BE2C (cell line): ENCODE data around the gene SF3B2.
"Not testable (repeated sequence)": the region's sequence is repeated elsewhere in the genome, so short reads cannot be mapped to it uniquely, and the experiment has no call there.

Experiments used
- DNase-seq: peaks from one replicate; pipeline ENCODE4 v3.0.0-alpha.2; 2020
- H3K27me3 ChIP-seq: fragments of 250-450 bp; sonication (Bioruptor Pico); 2 replicates; pipeline ENCODE4 v1.5.1; 2020; ENCODE audit warnings: mild to moderate bottlenecking
- H3K36me3 ChIP-seq: fragments of 250-450 bp; sonication (Bioruptor Pico); 2 replicates; pipeline ENCODE4 v1.5.1; 2020; ENCODE audit warnings: mild to moderate bottlenecking
- H3K4me1 ChIP-seq: fragments of 250-450 bp; sonication (Bioruptor Pico); 2 replicates; pipeline ENCODE4 v1.5.1; 2020
- H3K4me3 ChIP-seq: 2 replicates; pipeline ENCODE4 v1.5.1; 2011; ENCODE audit warnings: low read depth, low read length
- H3K9me3 ChIP-seq: fragments of 250-450 bp; sonication (Bioruptor Pico); 2 replicates; pipeline ENCODE4 v1.5.1; 2020
- CTCF ChIP-seq: IDR thresholded peaks from 2 replicates; pipeline ENCODE4 v1.5.1; 2012; ENCODE audit warnings: mild to moderate bottlenecking, low read depth, low read length

The SF3B2 gene

GRCh38 chr11:66022401-66023185 lies 29.6 kb upstream of the SF3B2 start:
- H3K4me3 ChIP-seq = peak overlapping the region; percentile 45

GRCh38 chr11:66023186-66023440 lies 29.1 kb upstream of the SF3B2 start:
- not testable (repeated sequence) for H3K4me1 ChIP-seq, H3K4me3 ChIP-seq, H3K36me3 ChIP-seq, DNase-seq, H3K9me3 ChIP-seq, H3K27me3 ChIP-seq

More at GRCh38 chr11:66022401-66023185, 29.6 kb upstream of the SF3B2 start:
- no peaks in the 10 kb centered on the region for H3K36me3 ChIP-seq
- peak; percentile 84 for TF ChIP-seq CTCF
- H3K27me3 ChIP-seq = 0 out of 2 replicates have a peak, but pooled peaks cover 3% of the 10 kb centered on the region
- DNase-seq = peak; percentile 85
- no peaks in the 10 kb centered on the region for H3K9me3 ChIP-seq
- H3K4me1 ChIP-seq = no peaks in the 10 kb centered on the region

GRCh38 chr11:66026017-66026529 lies 26.1 kb upstream of the SF3B2 start, which contains the start of gene CATSPER1:
Gene CATSPER1, minus strand, starts transcription at chr11:66026479. Its CDS starts 100 bp downstream, at chr11:66026379.
- TF ChIP-seq CTCF = no peak
- DNase-seq = no peak
- Histone ChIP-seq H3K4me3 (no peak within 1 kb of the TSS), H3K27me3 (peaks cover 11% of the 10 kb centered on the region; the same call in 1 of the 2 replicates), H3K4me1 (no peaks in the 10 kb centered on the region), H3K36me3 (no peaks in the 10 kb centered on the region), H3K9me3 (no peaks in the 10 kb centered on the region)

- no peak for DNase-seq
These were observed 19.0 kb upstream of the SF3B2 start for GRCh38 chr11:66032957-66033735.

GRCh38 chr11:66035653-66036333 lies 16.4 kb upstream of the SF3B2 start:
- H3K27me3 ChIP-seq = no peaks in the 10 kb centered on the region; the same call in 1 of the 2 replicates
- no peak overlapping the region for H3K4me3 ChIP-seq
- H3K9me3 ChIP-seq = no peaks in the 10 kb centered on the region
- no peak for TF ChIP-seq CTCF
- DNase-seq = no peak
- no peaks in the 10 kb centered on the region for H3K36me3 ChIP-seq
- H3K4me1 ChIP-seq = no peaks in the 10 kb centered on the region

More at GRCh38 chr11:66032957-66033735, 19.0 kb upstream of the SF3B2 start:
- Histone ChIP-seq H3K36me3 (no peaks in the 10 kb centered on the region), H3K4me1 (no peaks in the 10 kb centered on the region), H3K27me3 (peaks cover 4% of the 10 kb centered on the region; the same call in 1 of the 2 replicates), H3K9me3 (no peaks in the 10 kb centered on the region), H3K4me3 (no peak overlapping the region)
- TF ChIP-seq CTCF = no peak

GRCh38 chr11:66036334-66036710 lies 15.8 kb upstream of the SF3B2 start:
- H3K4me3 ChIP-seq = no peak overlapping the region
- DNase-seq = no peak

More at GRCh38 chr11:66036334-66036710, 15.8 kb upstream of the SF3B2 start:
- TF ChIP-seq CTCF = no peak
- Histone ChIP-seq H3K27me3 (no peaks in the 10 kb centered on the region; the same call in 1 of the 2 replicates), H3K4me1 (no peaks in the 10 kb centered on the region), H3K9me3 (no peaks in the 10 kb centered on the region), H3K36me3 (no peaks in the 10 kb centered on the region)
